Upper lobe of left lung (tissue), 6 donors: ENCODE results near the gene PLPP7. TPM values are rescaled to one million over a fixed set of nuclear protein-coding genes. Genes with fewer than 3 reads are reported as not detected.

Experiments used
- ATAC-seq, 2 donors: fragments of 200-7000 bp; cut with Tn5 transposase; one replicate each; pipeline ENCODE4 v1.9.1; 2022; ENCODE audit warnings: mild to moderate bottlenecking in 2 of 2, moderate library complexity in 2 of 2; ENCODE audit not compliant: low FRiP score in 2 of 2
- DNase-seq, 2 donors: peaks; one replicate each; pipeline ENCODE4 v3.0.0-alpha.2; 2019 to 2020
- H3K27ac ChIP-seq, 4 donors: fragments of 200-600 bp; sonication (generic); one replicate each; pipeline ENCODE4 v1.5.1; 2016 to 2019
- H3K27me3 ChIP-seq, 4 donors: fragments of 200-600 bp; sonication (generic); one replicate each; pipeline ENCODE4 v1.5.1; 2017 to 2019
- H3K36me3 ChIP-seq, 4 donors: fragments of 200-600 bp; sonication (generic); one replicate each; pipeline ENCODE4 v1.5.1; 2016 to 2019
- H3K4me1 ChIP-seq, 4 donors: fragments of 200-600 bp; sonication (generic); one replicate each; pipeline ENCODE4 v1.5.1; 2018 to 2019
- H3K4me3 ChIP-seq, 4 donors: fragments of 200-600 bp; sonication (generic); one replicate each; pipeline ENCODE4 v1.5.1; 2017 to 2019; ENCODE audit warnings: mild to moderate bottlenecking in 2 of 4, moderate library complexity in 1 of 4
- H3K9me3 ChIP-seq, 4 donors: fragments of 200-600 bp; sonication (generic); one replicate each; pipeline ENCODE4 v1.5.1; 2018 to 2019
- EP300 ChIP-seq, 4 donors: sonication (generic); formaldehyde crosslinking; IDR thresholded peaks; one replicate each; pipeline ENCODE4 v1.5.1; 2017; ENCODE audit warnings: antibody characterized with exemption in 4 of 4, control low read depth in 2 of 4
- POLR2A ChIP-seq, 4 donors: fragments of 450-650 bp; IDR thresholded peaks; one replicate each; pipeline ENCODE4 v1.5.1; 2016 to 2017; ENCODE audit warnings: antibody characterized with exemption in 4 of 4, mild to moderate bottlenecking in 2 of 4
- POLR2AphosphoS5 ChIP-seq, 2 donors: sonication (generic); formaldehyde crosslinking; IDR thresholded peaks; one replicate each; pipeline ENCODE4 v1.5.1; 2017; ENCODE audit warnings: antibody characterized with exemption in 2 of 2
- WGBS, 2 donors: methylation state at CpG; one replicate each; pipeline ENCODE4 v1.1.5; 2017 to 2018; 5-methylcytosine and 5-hydroxymethylcytosine counted together
- total RNA-seq, 6 donors: library from RNA; depleted of rRNA in 4 of 6; stranded (reverse); fragments of >200 nt in 4 of 6; gene quantifications; one replicate each; pipeline versions ENCODE4 v1.1.0 to v1.2.1, GENCODE V29; 2016 to 2021
- TF ChIP-seq, protein P1 (sequence below), 6 experiments: fragments of 450-650 bp in 4 of 6; fragments of 200-600 bp in 2 of 6; sonication (generic) in 2 of 6; IDR thresholded peaks; one replicate each; pipeline ENCODE4 v1.5.1; 2016 to 2019; ENCODE audit warnings: antibody characterized with exemption in 6 of 6
- donor health status: DM: no; HTN: no; CAD: no; lungs with moderate emphysema.
- donor health status: DM: no; HTN: yes; CAD: no; lungs with severe emphysema.

Gene PLPP7
- total RNA-seq, 6 donors from 2014 or later = 0.76 to 3.2 (median 1.6) TPM

DNA sequence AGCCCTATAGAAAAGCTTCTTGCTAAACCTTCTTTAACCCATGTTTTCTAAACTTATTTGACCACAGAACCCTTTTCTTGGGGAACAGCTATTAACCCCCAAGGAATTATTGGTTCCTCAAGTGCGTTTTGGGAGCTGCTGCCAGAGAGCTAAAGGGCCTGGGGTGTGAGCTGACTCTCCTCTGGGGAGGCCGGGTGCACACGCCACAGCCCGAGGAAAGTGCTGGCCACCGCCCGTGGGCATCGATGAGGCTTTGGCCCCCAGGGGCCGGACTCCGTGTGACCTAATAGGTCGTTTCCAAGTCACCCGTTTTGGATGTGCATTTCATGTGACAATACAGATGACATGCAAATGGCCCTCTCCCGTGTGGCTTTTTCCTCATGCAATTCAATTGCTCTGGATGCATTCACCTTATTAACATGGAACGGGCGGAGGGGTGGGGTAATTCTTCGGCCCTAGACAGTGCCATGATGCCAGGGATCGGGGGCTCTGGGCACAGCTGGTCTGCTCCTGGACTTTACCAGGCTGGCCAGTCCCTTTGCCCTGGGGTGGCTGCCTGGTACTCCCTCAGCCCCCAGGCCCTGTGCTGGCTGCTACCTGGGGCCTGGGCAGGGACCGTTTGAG is 19.5 kb downstream of the PLPP7 start:
- Histone ChIP-seq H3K9me3 (no peaks in the 10 kb centered on the region), H3K4me3 (no peak overlapping the region), H3K4me1 (peaks cover 0 to 6% (median 0%) of the 10 kb centered on the region in 4 donors), H3K27me3 (no peaks in the 10 kb centered on the region), H3K36me3 (no peaks in the 10 kb centered on the region), H3K27ac (no peak overlapping the region)
- TF ChIP-seq EP300 (IDR thresholded peaks at IDR 0.05) (no peak), POLR2AphosphoS5 (IDR thresholded peaks at IDR 0.05) (no peak), POLR2A (IDR thresholded peaks at IDR 0.05) (no peak)
- TF ChIP-seq, protein P1, sequence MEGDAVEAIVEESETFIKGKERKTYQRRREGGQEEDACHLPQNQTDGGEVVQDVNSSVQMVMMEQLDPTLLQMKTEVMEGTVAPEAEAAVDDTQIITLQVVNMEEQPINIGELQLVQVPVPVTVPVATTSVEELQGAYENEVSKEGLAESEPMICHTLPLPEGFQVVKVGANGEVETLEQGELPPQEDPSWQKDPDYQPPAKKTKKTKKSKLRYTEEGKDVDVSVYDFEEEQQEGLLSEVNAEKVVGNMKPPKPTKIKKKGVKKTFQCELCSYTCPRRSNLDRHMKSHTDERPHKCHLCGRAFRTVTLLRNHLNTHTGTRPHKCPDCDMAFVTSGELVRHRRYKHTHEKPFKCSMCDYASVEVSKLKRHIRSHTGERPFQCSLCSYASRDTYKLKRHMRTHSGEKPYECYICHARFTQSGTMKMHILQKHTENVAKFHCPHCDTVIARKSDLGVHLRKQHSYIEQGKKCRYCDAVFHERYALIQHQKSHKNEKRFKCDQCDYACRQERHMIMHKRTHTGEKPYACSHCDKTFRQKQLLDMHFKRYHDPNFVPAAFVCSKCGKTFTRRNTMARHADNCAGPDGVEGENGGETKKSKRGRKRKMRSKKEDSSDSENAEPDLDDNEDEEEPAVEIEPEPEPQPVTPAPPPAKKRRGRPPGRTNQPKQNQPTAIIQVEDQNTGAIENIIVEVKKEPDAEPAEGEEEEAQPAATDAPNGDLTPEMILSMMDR (IDR thresholded peaks at IDR 0.05) = no peak
- DNase-seq = no peak
- ATAC-seq = no peak
- WGBS, 2 donors = 85 to 91% methylated on average over 4 to 17 of the region's 17 CpGs

DNA sequence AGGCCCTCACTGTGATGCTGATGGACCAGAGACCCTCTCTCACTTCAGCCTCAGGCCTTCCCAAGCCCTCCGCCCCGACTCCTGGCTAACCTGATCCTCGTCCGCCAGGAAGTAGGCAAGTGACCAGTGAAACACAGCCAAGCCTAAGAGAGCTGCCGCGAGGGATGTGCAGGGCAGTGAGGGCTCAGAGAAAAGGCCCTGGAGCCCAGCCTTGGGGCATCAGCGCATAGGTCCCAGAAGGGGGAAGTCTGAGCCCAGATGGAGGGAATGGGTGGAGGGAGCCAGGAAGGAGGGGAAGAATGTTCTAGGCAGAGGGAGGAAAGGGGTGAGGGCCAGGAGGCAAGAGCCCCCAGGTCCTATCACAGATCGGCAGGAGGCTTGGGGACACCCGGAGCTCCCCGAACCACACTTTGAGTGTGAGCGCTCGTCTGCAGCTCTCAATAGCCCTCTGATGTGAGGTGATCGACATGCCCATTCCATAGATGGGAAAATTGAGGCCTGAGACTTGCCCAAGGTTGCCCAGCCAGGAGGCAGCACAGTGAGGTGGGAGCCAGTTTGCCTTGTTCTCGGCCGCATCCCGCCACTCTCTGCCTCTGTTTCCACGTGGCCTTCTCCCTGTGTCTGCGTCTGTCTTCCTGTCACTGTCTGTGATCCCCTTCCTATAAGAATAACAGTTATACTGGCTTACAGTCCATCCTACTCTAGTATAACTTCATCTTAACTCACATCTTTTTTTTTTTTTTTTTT is 20.2 kb downstream of the PLPP7 start:
- Histone ChIP-seq H3K36me3 (no peaks in the 10 kb centered on the region), H3K27me3 (no peaks in the 10 kb centered on the region), H3K4me3 (no peak overlapping the region), H3K4me1 (peaks cover 0 to 6% (median 0%) of the 10 kb centered on the region in 4 donors), H3K9me3 (no peaks in the 10 kb centered on the region), H3K27ac (no peak overlapping the region)
- ATAC-seq (no peak), DNase-seq (no peak)
- 83 to 85% methylated on average over 17 to 18 of the region's 18 CpGs for WGBS, 2 donors
- TF ChIP-seq EP300 (IDR thresholded peaks at IDR 0.05) = no peak
- TF ChIP-seq, protein P1 (IDR thresholded peaks at IDR 0.05) = no peak
- no peak for TF ChIP-seq POLR2AphosphoS5 (IDR thresholded peaks at IDR 0.05)
- no peak for TF ChIP-seq POLR2A (IDR thresholded peaks at IDR 0.05)

DNA sequence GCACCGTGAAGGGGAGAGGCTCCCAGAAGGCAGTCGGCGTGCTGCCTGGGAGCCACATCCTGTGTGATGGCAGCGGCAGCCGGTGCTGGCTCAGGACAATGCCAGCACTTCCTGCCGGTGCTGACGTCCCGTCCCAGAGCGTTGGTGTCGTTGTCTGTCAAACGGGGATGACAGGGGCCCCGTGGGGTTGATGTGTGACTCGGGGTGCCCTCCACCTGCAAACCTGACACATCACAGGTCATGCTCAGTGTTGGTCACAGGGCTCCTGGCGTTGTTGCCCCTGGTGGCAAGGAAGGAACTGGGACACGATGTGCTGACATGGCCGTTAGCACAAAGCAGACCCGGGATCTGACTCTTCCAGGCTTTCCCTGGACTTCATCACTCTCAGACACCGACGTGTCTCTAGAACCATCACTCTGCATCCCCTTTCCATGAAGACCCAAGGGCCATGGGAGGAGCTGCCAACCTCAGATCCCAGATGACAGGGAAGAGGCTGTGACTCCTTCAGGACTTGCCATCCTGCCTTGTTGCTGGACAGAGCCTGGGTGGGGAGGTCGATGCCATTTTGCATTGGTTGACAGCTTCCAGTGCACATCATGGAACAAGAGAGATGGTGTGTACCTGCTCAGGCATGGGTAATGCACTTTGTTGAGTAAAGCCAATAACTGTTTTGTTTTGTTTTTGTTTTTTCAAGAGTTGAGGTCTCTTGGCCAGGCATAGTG is 21.5 kb downstream of the PLPP7 start:
- 29 to 94% methylated on average over 2 to 14 of the region's 20 CpGs for WGBS, 2 donors
- no peaks in the 10 kb centered on the region for H3K36me3 ChIP-seq
- H3K27me3 ChIP-seq = no peaks in the 10 kb centered on the region
- H3K9me3 ChIP-seq = no peaks in the 10 kb centered on the region
- no peak overlapping the region for H3K27ac ChIP-seq
- peaks cover 0 to 6% (median 2%) of the 10 kb centered on the region in 4 donors for H3K4me1 ChIP-seq
- ATAC-seq (no peak), DNase-seq (peak in 1 of 2 donors; percentile 28)
- TF ChIP-seq, protein P1 (IDR thresholded peaks at IDR 0.05) = no peak
- no peak for TF ChIP-seq POLR2AphosphoS5 (IDR thresholded peaks at IDR 0.05)
- TF ChIP-seq EP300 (IDR thresholded peaks at IDR 0.05) = no peak
- no peak for TF ChIP-seq POLR2A (IDR thresholded peaks at IDR 0.05)
- H3K4me3 ChIP-seq = peak overlapping the region in 1 of 4 donors; percentile 13

DNA sequence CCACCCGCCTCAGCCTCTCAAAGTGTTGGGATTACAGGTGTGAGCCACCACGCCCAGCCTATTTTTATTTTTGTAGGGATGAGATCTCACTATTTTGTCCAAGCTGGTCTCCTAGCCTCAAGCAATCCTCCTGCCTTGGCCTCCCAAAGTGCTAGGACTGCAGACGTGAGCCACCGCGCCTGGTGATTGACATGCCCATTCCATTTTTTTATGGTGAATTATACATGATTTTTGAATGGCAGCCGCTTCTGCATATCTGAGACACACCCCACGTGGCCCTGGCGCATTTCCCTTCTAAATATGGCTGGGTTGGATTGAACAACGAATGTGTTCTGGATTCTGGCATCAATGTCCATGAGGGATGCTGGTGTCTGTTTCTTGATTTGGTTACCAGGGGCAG is 22.7 kb downstream of the PLPP7 start:
- no peaks in the 10 kb centered on the region for H3K36me3 ChIP-seq

More for the DNA sequence above, 22.7 kb downstream of the PLPP7 start:
- no peaks in the 10 kb centered on the region for H3K27me3 ChIP-seq
- WGBS, 2 donors = 94% methylated on average over 9 of the region's 9 CpGs
- no peak overlapping the region for H3K4me3 ChIP-seq
- TF ChIP-seq, protein P1 (IDR thresholded peaks at IDR 0.05) = no peak
- TF ChIP-seq POLR2AphosphoS5 (IDR thresholded peaks at IDR 0.05) (no peak), POLR2A (IDR thresholded peaks at IDR 0.05) (no peak), EP300 (IDR thresholded peaks at IDR 0.05) (no peak)
- H3K4me1 ChIP-seq = peaks cover 0 to 6% (median 2%) of the 10 kb centered on the region in 4 donors
- ATAC-seq (no peak), DNase-seq (no peak)
- no peak overlapping the region for H3K27ac ChIP-seq
- H3K9me3 ChIP-seq = no peaks in the 10 kb centered on the region
